Measurements from ENCODE around the gene ZFP28.

Gene ZFP28

DNA sequence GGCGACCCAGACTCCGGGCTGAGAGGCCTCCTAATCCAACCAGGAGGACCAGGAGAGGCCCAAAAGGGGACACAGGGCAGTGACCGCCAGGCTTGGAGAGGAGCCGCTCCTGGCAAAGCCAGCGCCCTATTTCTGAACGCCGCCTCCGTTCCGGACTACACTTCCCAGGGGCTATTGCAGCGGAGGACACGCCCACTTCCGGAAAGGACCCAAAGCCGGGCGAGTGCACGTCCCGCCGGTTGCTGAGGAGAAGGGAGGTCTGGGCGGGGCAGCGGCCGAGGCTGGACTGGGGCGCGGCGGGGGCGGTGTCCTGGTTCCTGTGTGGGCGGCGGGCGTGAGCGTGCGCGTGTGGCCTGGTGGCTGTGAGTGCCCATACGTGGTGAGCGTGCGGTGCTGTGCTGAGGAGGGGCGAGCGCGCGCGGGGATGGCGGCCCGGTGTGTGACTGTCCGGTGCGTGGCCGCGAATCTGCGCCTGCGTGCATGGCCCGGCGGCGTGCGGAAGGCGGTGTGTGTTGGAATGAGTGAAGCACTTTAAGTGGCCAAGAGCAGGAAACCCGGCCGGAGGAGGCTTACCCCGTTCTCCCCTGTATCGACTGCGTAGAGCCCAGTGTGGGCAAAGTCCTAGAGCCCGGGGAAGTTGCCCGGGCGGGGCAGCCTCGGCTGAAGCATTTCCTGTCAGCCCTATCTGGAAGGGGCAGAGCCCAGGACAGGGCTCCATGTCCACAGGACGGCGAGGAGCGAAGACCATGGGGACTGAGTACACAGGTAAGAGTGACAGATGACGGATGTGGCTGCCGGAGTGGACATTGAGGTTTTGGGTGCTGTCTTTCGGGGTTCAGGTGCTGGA is 28.7 kb downstream of the ZFP28 start, which contains the start of gene ZNF470:
Gene ZNF470, plus strand, starts transcription at position 195 of the 847 bp plus-strand sequence. CDS start 2,844 bp downstream, outside the sequence.
- peak within 1 kb of the TSS; percentile 92 for H3K4me3 Mint-ChIP-seq
- peaks cover 13% of the 10 kb centered on the region for H3K4me1 Mint-ChIP-seq
- peak; percentile 80 to 91 for DNase-seq (ENCODE audit: low spot score in 2 of 2)
- H3K27me3 Mint-ChIP-seq = no peaks in the 10 kb centered on the region
- peaks cover 19% of the 10 kb centered on the region for H3K9me3 Mint-ChIP-seq
- peak; percentile 96 for ATAC-seq (ENCODE audit: low read depth)
- H3K27ac Mint-ChIP-seq = peak within 1 kb of the TSS; percentile 80
- peaks cover 48% of the 10 kb centered on the region for H3K36me3 Mint-ChIP-seq

- no peak for ATAC-seq (ENCODE audit: low read depth)
- H3K36me3 Mint-ChIP-seq = peaks cover 60% of the 10 kb centered on the region
- no peak overlapping the region for H3K4me3 Mint-ChIP-seq
- peaks cover 20% of the 10 kb centered on the region for H3K9me3 Mint-ChIP-seq
- peaks cover 4% of the 10 kb centered on the region for H3K4me1 Mint-ChIP-seq
- H3K27ac Mint-ChIP-seq = no peak overlapping the region
- DNase-seq (ENCODE audit: low spot score in 2 of 2) = no peak
- H3K27me3 Mint-ChIP-seq = no peaks in the 10 kb centered on the region
These were observed 33.8 kb downstream of the ZFP28 start for GRCh38 chr19:56572589-56572988.

DNA sequence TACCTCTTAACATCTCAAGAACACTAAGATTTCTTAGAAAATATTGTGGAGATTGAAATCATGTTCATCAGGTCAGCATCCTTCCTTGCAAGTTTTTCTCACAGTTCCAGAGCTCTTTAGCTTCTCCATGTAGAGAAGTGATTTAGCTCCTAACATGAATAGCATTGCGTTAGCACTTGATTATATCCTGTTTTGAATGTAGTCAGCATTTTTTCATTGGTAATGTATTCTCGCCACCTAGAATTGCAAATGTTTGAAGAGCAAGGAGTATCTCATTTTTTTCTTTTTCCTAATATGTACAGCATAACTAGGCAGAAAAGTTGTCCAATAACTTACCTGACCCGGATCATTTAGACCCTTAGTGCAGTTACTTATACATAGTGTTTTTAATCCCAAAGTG is 35.2 kb downstream of the ZFP28 start:
- H3K27ac Mint-ChIP-seq = no peak overlapping the region
- no peak overlapping the region for H3K4me3 Mint-ChIP-seq
- H3K9me3 Mint-ChIP-seq = peaks cover 24% of the 10 kb centered on the region
- H3K4me1 Mint-ChIP-seq = no peaks in the 10 kb centered on the region
- H3K27me3 Mint-ChIP-seq = no peaks in the 10 kb centered on the region
- H3K36me3 Mint-ChIP-seq = peaks cover 57% of the 10 kb centered on the region
- no peak for ATAC-seq (ENCODE audit: low read depth)
- no peak for DNase-seq (ENCODE audit: low spot score in 2 of 2)

- no peaks in the 10 kb centered on the region for H3K27me3 Mint-ChIP-seq
- H3K4me3 Mint-ChIP-seq = no peak overlapping the region
- no peak for DNase-seq (ENCODE audit: low spot score in 2 of 2)
- H3K9me3 Mint-ChIP-seq = peaks cover 28% of the 10 kb centered on the region
- H3K36me3 Mint-ChIP-seq = peaks cover 40% of the 10 kb centered on the region
- H3K27ac Mint-ChIP-seq = no peak overlapping the region
- ATAC-seq (ENCODE audit: low read depth) = no peak
- H3K4me1 Mint-ChIP-seq = no peaks in the 10 kb centered on the region
These were observed 39.2 kb downstream of the ZFP28 start for GRCh38 chr19:56577719-56578602.

DNA sequence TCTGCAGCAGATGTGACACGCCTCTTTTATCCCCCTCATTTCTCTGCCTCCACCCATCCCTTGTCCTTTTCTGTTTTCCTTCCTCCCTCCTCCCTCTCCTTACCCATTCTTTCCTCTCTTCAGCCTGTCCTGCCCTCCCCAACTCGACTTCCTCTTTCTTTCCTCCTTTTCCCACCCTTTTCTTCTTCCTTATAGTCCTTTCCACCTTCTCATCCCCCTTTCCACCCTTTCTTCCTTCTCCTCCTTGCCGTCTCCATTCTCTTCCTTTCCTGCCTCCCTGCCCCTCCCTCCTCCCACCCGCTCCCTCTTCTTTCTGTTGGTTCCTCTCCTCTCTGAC is 55.7 kb downstream of the ZFP28 start:
- no peaks in the 10 kb centered on the region for H3K27me3 Mint-ChIP-seq
- peak overlapping the region; percentile 87 for H3K27ac Mint-ChIP-seq

GRCh38 chr19:56594783-56595547 is 56.2 kb downstream of the ZFP28 start, which contains the start of gene ZNF71:
Gene ZNF71, plus strand, starts transcription at chr19:56595302. Its CDS starts 6,257 bp downstream, at chr19:56601559.
- H3K36me3 Mint-ChIP-seq = peaks cover 11% of the 10 kb centered on the region
- peak within 1 kb of the TSS; percentile 87 for H3K27ac Mint-ChIP-seq
- no peaks in the 10 kb centered on the region for H3K27me3 Mint-ChIP-seq
- peaks cover 23% of the 10 kb centered on the region for H3K4me1 Mint-ChIP-seq
- DNase-seq (ENCODE audit: low spot score in 2 of 2) = peak; percentile 81 to 84
- peak; percentile 96 for ATAC-seq (ENCODE audit: low read depth)
- peak within 1 kb of the TSS; percentile 93 for H3K4me3 Mint-ChIP-seq
- H3K9me3 Mint-ChIP-seq = peaks cover 17% of the 10 kb centered on the region

More for the DNA sequence above, 55.7 kb downstream of the ZFP28 start:
- DNase-seq (ENCODE audit: low spot score in 2 of 2) = no peak
- no peak for ATAC-seq (ENCODE audit: low read depth)
- Mint-ChIP-seq H3K36me3 (peaks cover 9% of the 10 kb centered on the region), H3K9me3 (peaks cover 17% of the 10 kb centered on the region), H3K4me1 (peaks cover 23% of the 10 kb centered on the region), H3K4me3 (peak overlapping the region; percentile 93)

- Mint-ChIP-seq H3K27ac (peak overlapping the region; percentile 87), H3K27me3 (no peaks in the 10 kb centered on the region), H3K36me3 (peaks cover 12% of the 10 kb centered on the region), H3K4me1 (peaks cover 23% of the 10 kb centered on the region), H3K4me3 (peak overlapping the region; percentile 93), H3K9me3 (peaks cover 17% of the 10 kb centered on the region)
- ATAC-seq (ENCODE audit: low read depth) = peak; percentile 23
- DNase-seq (ENCODE audit: low spot score in 2 of 2) = no peak
These were observed 56.8 kb downstream of the ZFP28 start for GRCh38 chr19:56595548-56595899.

GRCh38 chr19:56596676-56597075 is 57.9 kb downstream of the ZFP28 start:
- Mint-ChIP-seq H3K9me3 (peaks cover 16% of the 10 kb centered on the region), H3K36me3 (peaks cover 20% of the 10 kb centered on the region), H3K4me3 (peak overlapping the region; percentile 11), H3K27me3 (no peaks in the 10 kb centered on the region), H3K4me1 (peaks cover 28% of the 10 kb centered on the region), H3K27ac (no peak overlapping the region)
- ATAC-seq (ENCODE audit: low read depth) (no peak), DNase-seq (ENCODE audit: low spot score in 2 of 2) (no peak)

DNA sequence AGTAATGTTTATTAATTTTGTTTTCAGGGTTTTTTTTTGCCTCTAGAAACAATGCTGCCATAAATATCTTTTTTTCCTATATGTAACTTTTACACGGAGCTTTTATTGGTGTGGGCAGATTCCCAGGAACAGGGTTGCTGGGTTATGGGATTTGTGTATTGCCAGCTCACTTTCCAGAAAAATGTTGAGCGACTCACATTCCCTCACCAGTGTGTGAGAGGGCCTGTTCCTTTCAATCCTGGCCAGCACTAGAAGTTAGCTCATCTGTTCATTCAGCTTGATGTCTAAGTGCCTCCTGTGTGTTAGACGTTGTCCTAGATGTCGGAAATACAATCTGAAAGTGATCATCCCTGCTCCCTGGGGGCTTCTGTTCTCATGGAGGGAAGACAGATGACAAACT is 58.9 kb downstream of the ZFP28 start:
- no peak for DNase-seq (ENCODE audit: low spot score in 2 of 2)
- H3K27me3 Mint-ChIP-seq = no peaks in the 10 kb centered on the region
- ATAC-seq (ENCODE audit: low read depth) = no peak
- no peak overlapping the region for H3K27ac Mint-ChIP-seq
- H3K36me3 Mint-ChIP-seq = peaks cover 28% of the 10 kb centered on the region
- H3K4me3 Mint-ChIP-seq = no peak overlapping the region
- peaks cover 18% of the 10 kb centered on the region for H3K9me3 Mint-ChIP-seq
- H3K4me1 Mint-ChIP-seq = peaks cover 29% of the 10 kb centered on the region

- Mint-ChIP-seq H3K27me3 (no peaks in the 10 kb centered on the region), H3K9me3 (peaks cover 18% of the 10 kb centered on the region)
These were observed 62.6 kb downstream of the ZFP28 start for GRCh38 chr19:56601375-56601774.

GRCh38 chr19:56603829-56604228 is 65.1 kb downstream of the ZFP28 start:
- Mint-ChIP-seq H3K27ac (no peak overlapping the region), H3K4me1 (peaks cover 6% of the 10 kb centered on the region), H3K4me3 (no peak overlapping the region), H3K9me3 (peaks cover 16% of the 10 kb centered on the region), H3K27me3 (no peaks in the 10 kb centered on the region), H3K36me3 (peaks cover 61% of the 10 kb centered on the region)
- ATAC-seq (ENCODE audit: low read depth) = no peak
- DNase-seq (ENCODE audit: low spot score in 2 of 2) = no peak

More at GRCh38 chr19:56601375-56601774, 62.6 kb downstream of the ZFP28 start:
- Mint-ChIP-seq H3K4me1 (peaks cover 11% of the 10 kb centered on the region), H3K27ac (no peak overlapping the region), H3K4me3 (no peak overlapping the region), H3K36me3 (peaks cover 52% of the 10 kb centered on the region)
- DNase-seq (ENCODE audit: low spot score in 2 of 2) (no peak), ATAC-seq (ENCODE audit: low read depth) (no peak)

Data from memory B cell (primary cell).